Astrocyte (in vitro differentiated cells and primary cell): Measurements from ENCODE around the gene FRMPD2. TPM values are rescaled to one million over a fixed set of nuclear protein-coding genes. Genes with fewer than 3 reads are reported as not detected.

Source experiments
- DNase-seq: peaks from one replicate; pipeline ENCODE4 v3.0.0-alpha.2; 2010; ENCODE audit warnings: low read depth
- FAIRE-seq: peaks from 2 replicates; lab custom pipeline; 2011; peaks lifted over from hg19 to GRCh38; lab: Jason Lieb, UNC
- H2AFZ ChIP-seq: 2 replicates; pipeline ENCODE4 v1.6.0; 2012; ENCODE audit warnings: low read depth, low read length, inconsistent platforms
- H3K27ac ChIP-seq: 2 replicates; pipeline ENCODE4 v1.5.1; 2011; ENCODE audit warnings: low read depth, low read length, inconsistent platforms
- H3K27me3 ChIP-seq: 2 replicates; pipeline ENCODE4 v1.6.0; 2011; ENCODE audit warnings: low read length, inconsistent platforms; ENCODE audit not compliant: insufficient read depth
- H3K36me3 ChIP-seq: 2 replicates; pipeline ENCODE4 v1.5.1; 2011; ENCODE audit warnings: low read length, inconsistent platforms; ENCODE audit not compliant: insufficient read depth
- H3K4me1 ChIP-seq: 2 replicates; pipeline ENCODE4 v1.5.1; 2011; ENCODE audit warnings: low read length, inconsistent platforms; ENCODE audit not compliant: insufficient read depth
- H3K4me2 ChIP-seq: 2 replicates; pipeline ENCODE4 v1.6.0; 2012; ENCODE audit warnings: low read length, inconsistent platforms
- H3K4me3 ChIP-seq: 2 replicates; pipeline ENCODE4 v1.5.1; 2011; ENCODE audit warnings: low read depth, mild to moderate bottlenecking, low read length, inconsistent platforms; ENCODE audit not compliant: insufficient read depth
- H3K79me2 ChIP-seq: 2 replicates; pipeline ENCODE4 v1.6.0; 2012; ENCODE audit warnings: mild to moderate bottlenecking, low read length, inconsistent platforms; ENCODE audit not compliant: insufficient read depth
- H3K9ac ChIP-seq: 2 replicates; pipeline ENCODE4 v1.6.0; 2012; ENCODE audit warnings: mild to moderate bottlenecking, low read length, inconsistent platforms
- H3K9me3 ChIP-seq: 2 replicates; pipeline ENCODE4 v1.5.1; 2012; ENCODE audit warnings: low read depth, mild to moderate bottlenecking, low read length, inconsistent platforms; ENCODE audit not compliant: insufficient read depth
- H4K20me1 ChIP-seq: 2 replicates; pipeline ENCODE4 v1.6.0; 2012; ENCODE audit warnings: low read length, inconsistent platforms; ENCODE audit not compliant: insufficient read depth
- H3K27ac Mint-ChIP-seq: one replicate; pipeline ENCODE4 v1.8.0; 2021; ENCODE audit warnings: mild to moderate bottlenecking, mixed read lengths; ENCODE audit not compliant: unreplicated experiment
- H3K27me3 Mint-ChIP-seq: one replicate; pipeline ENCODE4 v1.8.0; 2021; ENCODE audit warnings: low read depth, mixed read lengths; ENCODE audit not compliant: unreplicated experiment
- H3K36me3 Mint-ChIP-seq: one replicate; pipeline ENCODE4 v1.8.0; 2021; ENCODE audit warnings: low read depth, mixed read lengths; ENCODE audit not compliant: unreplicated experiment
- H3K4me1 Mint-ChIP-seq: one replicate; pipeline ENCODE4 v1.8.0; 2021; ENCODE audit warnings: low read depth, mixed read lengths; ENCODE audit not compliant: unreplicated experiment
- H3K4me3 Mint-ChIP-seq: one replicate; pipeline ENCODE4 v1.8.0; 2021; ENCODE audit warnings: mild to moderate bottlenecking, moderate library complexity, mixed read lengths; ENCODE audit not compliant: unreplicated experiment
- H3K9me3 Mint-ChIP-seq: one replicate; pipeline ENCODE4 v1.8.0; 2021; ENCODE audit warnings: mild to moderate bottlenecking, mixed read lengths; ENCODE audit not compliant: unreplicated experiment
- CTCF ChIP-seq: IDR thresholded peaks from 2 replicates; pipeline ENCODE4 v1.5.1; 2011; ENCODE audit warnings: low read depth, mild to moderate bottlenecking, inconsistent platforms, low read length, moderate library complexity; ENCODE audit not compliant: insufficient read depth
- EZH2 ChIP-seq: IDR thresholded peaks from 2 replicates; pipeline ENCODE4 v1.6.1; 2012; ENCODE audit warnings: mild to moderate bottlenecking, low read length, inconsistent platforms; ENCODE audit not compliant: insufficient read depth
- total RNA-seq: library from RNA; stranded (reverse); gene quantifications from 2 replicates; pipeline ENCODE4 v1.2.1, GENCODE V29; 2021

Gene FRMPD2
- total RNA-seq, 1 donor from 2014 or later = 0.39 TPM

DNA sequence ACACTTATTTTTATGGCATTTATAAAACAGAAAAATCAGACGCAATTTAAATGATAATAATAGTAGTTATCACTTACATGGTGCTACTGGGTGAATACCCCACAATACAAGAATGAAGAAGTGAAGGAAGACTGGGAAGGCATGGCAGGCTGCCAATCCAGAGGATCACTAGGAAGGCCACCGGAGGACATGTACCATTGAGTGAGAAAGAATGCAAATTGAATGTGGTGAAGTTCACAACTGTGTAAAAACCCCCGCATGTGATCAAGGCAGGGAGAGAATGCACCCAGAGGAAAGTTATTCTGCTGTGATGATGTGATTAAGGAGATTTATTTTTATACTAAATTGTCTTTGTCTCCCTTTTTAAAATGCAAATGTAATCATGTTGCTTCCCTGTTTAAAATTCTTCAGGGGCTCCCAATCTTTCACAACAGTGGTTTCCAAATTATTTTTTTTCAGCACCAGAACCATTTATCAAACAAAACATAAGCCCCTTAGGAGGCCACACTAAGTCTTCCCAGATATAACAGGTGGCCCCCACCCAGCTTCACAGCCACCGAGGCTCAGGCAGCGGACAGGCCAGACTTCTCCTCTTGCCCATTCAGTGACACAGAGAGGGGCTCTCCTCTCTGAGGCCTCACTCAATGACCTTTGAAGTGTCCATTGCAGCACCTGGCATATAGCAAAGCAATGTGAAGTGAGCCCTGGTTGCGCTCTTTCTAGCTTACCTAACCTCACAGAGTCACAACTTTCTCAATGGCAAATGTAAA lies 59.6 kb downstream of the FRMPD2 start:
- H3K4me3 Mint-ChIP-seq = no peak overlapping the region
- H3K9me3 Mint-ChIP-seq = peaks cover 3% of the 10 kb centered on the region
- H4K20me1 ChIP-seq = no peaks in the 10 kb centered on the region
- peaks cover 23% of the 10 kb centered on the region for H3K27me3 ChIP-seq
- no peaks in the 10 kb centered on the region for H3K4me1 ChIP-seq
- H3K36me3 ChIP-seq = no peaks in the 10 kb centered on the region
- TF ChIP-seq EZH2 (no peak), CTCF (no peak)
- no peak overlapping the region for H3K4me3 ChIP-seq
- H3K4me2 ChIP-seq = no peak overlapping the region
- H3K79me2 ChIP-seq = no peaks in the 10 kb centered on the region
- H3K27ac Mint-ChIP-seq = no peak overlapping the region
- H3K4me1 Mint-ChIP-seq = no peaks in the 10 kb centered on the region
- DNase-seq (no peak), FAIRE-seq (no peak)
- H3K27me3 Mint-ChIP-seq = peaks cover 22% of the 10 kb centered on the region
- no peak overlapping the region for H3K9ac ChIP-seq
- no peak overlapping the region for H2AFZ ChIP-seq
- H3K9me3 ChIP-seq = peaks cover 3% of the 10 kb centered on the region
- H3K36me3 Mint-ChIP-seq = peaks cover 2% of the 10 kb centered on the region
- H3K27ac ChIP-seq = no peak overlapping the region

DNA sequence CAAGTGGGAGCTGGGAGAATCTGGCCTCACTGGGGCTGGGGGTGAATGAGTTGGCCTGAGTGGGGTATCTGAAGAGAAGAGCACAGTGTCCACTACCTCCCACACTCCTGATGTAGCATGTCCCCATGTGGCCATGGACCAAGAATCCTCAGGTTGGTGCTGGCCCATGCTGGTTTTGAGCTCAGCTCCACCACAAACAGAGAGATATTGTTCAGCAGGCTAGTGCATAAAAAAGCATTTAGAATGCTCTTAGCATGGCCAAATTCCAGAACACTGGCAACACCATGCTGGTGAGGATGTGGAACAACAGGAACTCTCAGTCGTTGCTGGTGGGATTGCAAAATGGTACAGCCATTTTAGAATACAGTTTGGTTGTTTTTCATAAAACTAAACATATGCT lies 61.4 kb downstream of the FRMPD2 start:
- Mint-ChIP-seq H3K4me3 (no peak overlapping the region), H3K9me3 (peaks cover 3% of the 10 kb centered on the region), H3K27ac (no peak overlapping the region), H3K4me1 (no peaks in the 10 kb centered on the region), H3K27me3 (peaks cover 15% of the 10 kb centered on the region), H3K36me3 (peaks cover 2% of the 10 kb centered on the region)
- no peak overlapping the region for H3K4me3 ChIP-seq
- peaks cover 19% of the 10 kb centered on the region for H3K27me3 ChIP-seq
- H2AFZ ChIP-seq = no peak overlapping the region
- no peaks in the 10 kb centered on the region for H3K36me3 ChIP-seq
- H3K9me3 ChIP-seq = peaks cover under 1% of the 10 kb centered on the region
- H3K79me2 ChIP-seq = no peaks in the 10 kb centered on the region
- H4K20me1 ChIP-seq = no peaks in the 10 kb centered on the region
- no peak for DNase-seq
- no peak overlapping the region for H3K9ac ChIP-seq
- TF ChIP-seq EZH2 (no peak), CTCF (no peak)
- no peaks in the 10 kb centered on the region for H3K4me1 ChIP-seq
- H3K27ac ChIP-seq = no peak overlapping the region
- FAIRE-seq = no peak
- no peak overlapping the region for H3K4me2 ChIP-seq

GRCh38 chr10:48211777-48212176 lies 62.7 kb downstream of the FRMPD2 start:
- H3K36me3 Mint-ChIP-seq = no peaks in the 10 kb centered on the region
- no peak overlapping the region for H3K27ac Mint-ChIP-seq

More at GRCh38 chr10:48211777-48212176, 62.7 kb downstream of the FRMPD2 start:
- H2AFZ ChIP-seq = no peak overlapping the region
- H3K79me2 ChIP-seq = no peaks in the 10 kb centered on the region
- H3K9me3 ChIP-seq = no peaks in the 10 kb centered on the region
- FAIRE-seq (no peak), DNase-seq (no peak)
- H3K36me3 ChIP-seq = no peaks in the 10 kb centered on the region
- Mint-ChIP-seq H3K4me3 (no peak overlapping the region), H3K27me3 (peaks cover 16% of the 10 kb centered on the region), H3K9me3 (peaks cover 3% of the 10 kb centered on the region), H3K4me1 (no peaks in the 10 kb centered on the region)
- no peak overlapping the region for H3K27ac ChIP-seq
- H3K4me3 ChIP-seq = no peak overlapping the region
- H3K9ac ChIP-seq = no peak overlapping the region
- H4K20me1 ChIP-seq = no peaks in the 10 kb centered on the region
- H3K4me2 ChIP-seq = no peak overlapping the region
- no peaks in the 10 kb centered on the region for H3K4me1 ChIP-seq
- TF ChIP-seq EZH2 (no peak), CTCF (no peak)
- H3K27me3 ChIP-seq = peaks cover 19% of the 10 kb centered on the region
